ENCODE measurements around the gene ANAPC2. TPM values are rescaled to one million over a fixed set of nuclear protein-coding genes. Genes with fewer than 3 reads are reported as not detected.

ANAPC2 gene
- total RNA-seq, 4 donors from 2014 or later, result 10.2 to 12.4 (median 10.8) TPM

DNA sequence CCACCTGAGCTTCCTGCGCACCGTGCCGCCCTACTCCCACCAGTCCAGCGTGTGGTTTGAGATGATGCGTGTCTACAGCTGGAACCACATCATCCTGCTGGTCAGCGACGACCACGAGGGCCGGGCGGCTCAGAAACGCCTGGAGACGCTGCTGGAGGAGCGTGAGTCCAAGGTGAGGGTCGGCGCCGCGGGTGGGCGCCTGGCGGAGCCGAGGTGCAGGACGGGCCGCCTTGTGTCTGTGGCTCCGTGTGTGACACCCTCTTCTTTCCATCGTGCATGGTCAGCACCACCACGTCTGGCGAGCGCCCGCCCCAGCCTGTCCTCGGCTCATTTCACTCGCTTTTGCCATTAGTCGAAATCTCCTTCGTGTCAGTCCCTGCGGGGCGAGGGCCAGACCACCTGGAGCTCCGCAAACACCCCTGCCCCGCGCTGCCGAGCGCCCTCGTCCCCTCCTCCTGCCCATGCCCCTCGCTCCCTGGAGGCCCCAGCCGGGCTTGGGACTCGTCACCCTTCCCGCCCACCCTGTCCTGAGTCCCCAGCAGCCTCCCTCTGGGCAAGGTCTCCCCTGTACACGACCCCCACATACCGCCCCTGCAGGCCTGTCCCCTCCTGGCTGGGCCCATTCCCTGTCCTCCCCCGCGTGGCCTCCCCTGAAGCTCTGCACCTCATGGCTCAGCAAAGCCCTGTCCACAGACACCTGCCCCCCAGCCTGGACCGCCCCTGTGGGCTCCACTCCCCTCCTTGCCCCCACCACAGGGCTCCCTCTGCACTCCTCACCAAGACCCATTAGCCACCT is 42.4 kb downstream of the ANAPC2 start:
- TF ChIP-seq, protein P1, sequence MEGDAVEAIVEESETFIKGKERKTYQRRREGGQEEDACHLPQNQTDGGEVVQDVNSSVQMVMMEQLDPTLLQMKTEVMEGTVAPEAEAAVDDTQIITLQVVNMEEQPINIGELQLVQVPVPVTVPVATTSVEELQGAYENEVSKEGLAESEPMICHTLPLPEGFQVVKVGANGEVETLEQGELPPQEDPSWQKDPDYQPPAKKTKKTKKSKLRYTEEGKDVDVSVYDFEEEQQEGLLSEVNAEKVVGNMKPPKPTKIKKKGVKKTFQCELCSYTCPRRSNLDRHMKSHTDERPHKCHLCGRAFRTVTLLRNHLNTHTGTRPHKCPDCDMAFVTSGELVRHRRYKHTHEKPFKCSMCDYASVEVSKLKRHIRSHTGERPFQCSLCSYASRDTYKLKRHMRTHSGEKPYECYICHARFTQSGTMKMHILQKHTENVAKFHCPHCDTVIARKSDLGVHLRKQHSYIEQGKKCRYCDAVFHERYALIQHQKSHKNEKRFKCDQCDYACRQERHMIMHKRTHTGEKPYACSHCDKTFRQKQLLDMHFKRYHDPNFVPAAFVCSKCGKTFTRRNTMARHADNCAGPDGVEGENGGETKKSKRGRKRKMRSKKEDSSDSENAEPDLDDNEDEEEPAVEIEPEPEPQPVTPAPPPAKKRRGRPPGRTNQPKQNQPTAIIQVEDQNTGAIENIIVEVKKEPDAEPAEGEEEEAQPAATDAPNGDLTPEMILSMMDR (IDR thresholded peaks at IDR 0.05 in 4 of 5, conservative IDR thresholded peaks at IDR 0.05 in 1 of 5), result no peak
- no peak for TF ChIP-seq POLR2A (IDR thresholded peaks at IDR 0.05)
- H3K36me3 ChIP-seq, result no peaks in the 10 kb centered on the region
- no peaks in the 10 kb centered on the region for H3K9me3 ChIP-seq
- no peak overlapping the region for H3K4me3 ChIP-seq
- no peak for DNase-seq
- H3K27ac ChIP-seq, result no peak overlapping the region
- no peaks in the 10 kb centered on the region for H3K4me1 ChIP-seq
- no peak for ATAC-seq
- H3K27me3 ChIP-seq, result peaks cover 33 to 75% (median 54%) of the 10 kb centered on the region in 3 donors
- intact Hi-C loops (cut with DNase I; ENCODE audit: low total_unique reads) (no loop called here), in situ Hi-C loops (cut with MboI; ENCODE audit: low sequenced_read_pairs in 4 of 4) (no loop called here)

DNA sequence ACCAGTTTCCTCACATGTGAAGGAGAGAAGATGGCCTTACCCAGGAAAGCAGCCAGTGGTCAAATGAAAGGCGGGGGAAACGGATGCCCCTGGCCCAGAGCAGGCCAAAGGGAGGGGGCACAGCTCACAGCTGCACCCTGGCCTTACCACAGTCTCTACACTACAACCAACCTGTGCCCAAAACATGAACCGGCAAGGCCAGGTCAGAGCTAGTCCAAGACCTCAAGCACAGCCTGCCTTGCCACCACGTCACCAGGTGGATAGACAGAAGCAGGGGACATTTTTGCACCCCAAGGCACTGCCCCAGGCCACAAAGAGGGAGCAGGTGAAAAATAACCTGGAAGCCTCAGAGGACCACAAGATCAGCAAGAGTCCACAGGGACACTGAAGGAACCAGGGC is 44.9 kb downstream of the ANAPC2 start:
- no peak for TF ChIP-seq POLR2A (IDR thresholded peaks at IDR 0.05)
- TF ChIP-seq, protein P1 (IDR thresholded peaks at IDR 0.05 in 4 of 5, conservative IDR thresholded peaks at IDR 0.05 in 1 of 5), result no peak
- ATAC-seq (no peak), DNase-seq (no peak)
- intact Hi-C loops (cut with DNase I; ENCODE audit: low total_unique reads), result no loop called here
- no peaks in the 10 kb centered on the region for H3K36me3 ChIP-seq
- H3K4me3 ChIP-seq, result no peak overlapping the region
- peaks cover 44 to 79% (median 68%) of the 10 kb centered on the region in 3 donors for H3K27me3 ChIP-seq
- in situ Hi-C loops (cut with MboI; ENCODE audit: low sequenced_read_pairs in 4 of 4), result no loop called here
- no peaks in the 10 kb centered on the region for H3K4me1 ChIP-seq
- no peaks in the 10 kb centered on the region for H3K9me3 ChIP-seq
- H3K27ac ChIP-seq, result no peak overlapping the region

DNA sequence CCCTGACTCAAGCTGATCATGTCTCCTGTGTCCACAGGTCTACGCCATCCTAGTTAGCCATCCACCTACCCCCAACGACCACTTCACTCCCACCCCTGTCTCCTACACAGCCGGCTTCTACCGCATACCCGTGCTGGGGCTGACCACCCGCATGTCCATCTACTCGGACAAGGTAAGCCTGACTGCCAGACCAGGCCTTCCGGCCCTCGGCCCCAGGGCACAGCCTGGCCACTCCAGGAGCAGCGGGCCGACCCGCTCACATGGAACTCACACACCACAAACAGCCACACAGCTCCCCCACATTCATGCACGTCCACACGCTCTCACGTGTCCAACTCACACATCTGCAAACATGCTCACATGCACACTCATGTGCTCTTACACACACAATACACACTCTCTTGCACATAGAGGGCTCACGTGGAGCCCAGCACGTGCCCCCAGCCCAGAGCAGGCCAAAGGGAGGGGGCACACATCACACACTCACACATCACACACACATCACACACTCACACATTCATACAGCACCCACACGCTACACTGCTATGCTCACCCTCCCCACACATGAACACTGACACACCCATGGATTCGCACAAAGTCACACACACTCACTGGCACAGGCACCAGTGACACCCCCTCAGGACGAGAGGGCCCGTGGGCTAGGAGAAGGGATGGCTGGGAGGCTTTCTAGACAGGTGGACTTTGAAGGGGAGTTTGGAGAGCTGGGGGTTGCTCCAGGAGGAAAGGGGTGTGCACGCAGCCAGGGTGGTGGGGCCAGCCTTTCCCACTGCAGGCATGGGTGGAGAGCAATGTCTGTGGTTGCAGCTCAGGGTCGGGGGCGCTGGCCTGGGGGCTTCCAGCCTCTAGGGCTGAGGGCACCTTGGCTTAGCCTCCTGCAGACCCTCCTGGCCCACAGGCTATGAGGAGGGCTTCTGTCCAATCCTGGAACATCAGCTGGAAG is 46.1 kb downstream of the ANAPC2 start:
- no peak for ATAC-seq
- intact Hi-C loops (cut with DNase I; ENCODE audit: low total_unique reads) (no loop called here), in situ Hi-C loops (cut with MboI; ENCODE audit: low sequenced_read_pairs in 4 of 4) (no loop called here)
- TF ChIP-seq, protein P1 (IDR thresholded peaks at IDR 0.05 in 4 of 5, conservative IDR thresholded peaks at IDR 0.05 in 1 of 5), result no peak
- TF ChIP-seq POLR2A (IDR thresholded peaks at IDR 0.05), result no peak
- no peaks in the 10 kb centered on the region for H3K36me3 ChIP-seq
- H3K4me3 ChIP-seq, result no peak overlapping the region
- peaks cover 52 to 79% (median 70%) of the 10 kb centered on the region in 3 donors for H3K27me3 ChIP-seq
- no peaks in the 10 kb centered on the region for H3K9me3 ChIP-seq
- no peaks in the 10 kb centered on the region for H3K4me1 ChIP-seq
- no peak for DNase-seq
- no peak overlapping the region for H3K27ac ChIP-seq

DNA sequence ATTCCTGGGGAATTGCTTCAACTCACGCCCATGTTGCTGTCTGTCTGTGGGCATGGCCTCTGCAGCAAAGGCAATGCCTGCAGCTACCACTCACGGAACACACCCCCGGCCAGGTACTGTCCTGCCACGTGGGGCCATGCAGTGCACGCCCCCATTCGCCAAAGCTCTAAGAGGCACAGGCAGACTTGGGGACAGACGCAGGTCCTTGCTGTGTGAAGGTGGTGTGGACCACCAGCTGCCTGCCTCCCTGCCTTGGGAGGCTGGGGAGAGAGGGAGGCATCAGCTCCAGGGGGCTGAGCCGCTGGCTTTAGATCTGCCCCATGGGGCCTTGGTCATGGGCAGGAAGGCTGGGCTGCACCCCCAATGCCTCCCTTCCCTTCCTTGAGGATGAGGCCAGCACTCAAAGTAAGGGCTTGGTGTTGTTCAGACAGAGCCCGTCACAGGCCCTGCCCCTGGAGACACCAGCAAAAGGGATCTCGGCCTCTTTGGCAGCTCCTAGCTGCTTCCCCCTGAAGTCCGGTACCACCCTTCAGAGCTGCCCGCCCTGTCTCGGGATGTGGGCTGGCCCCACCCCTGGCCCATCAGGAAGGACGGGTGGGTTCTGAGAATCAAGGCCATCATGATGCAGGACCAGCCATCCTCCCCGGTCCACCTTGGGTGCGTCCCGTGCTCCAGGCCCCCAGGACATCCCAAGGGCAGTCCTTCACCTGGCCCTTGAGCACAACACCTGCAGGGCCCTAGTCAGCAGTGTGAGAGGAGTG is 47.1 kb downstream of the ANAPC2 start:
- Histone ChIP-seq H3K27ac (no peak overlapping the region), H3K9me3 (no peaks in the 10 kb centered on the region), H3K27me3 (peaks cover 59 to 82% (median 78%) of the 10 kb centered on the region in 3 donors), H3K4me1 (no peaks in the 10 kb centered on the region), H3K4me3 (no peak overlapping the region), H3K36me3 (no peaks in the 10 kb centered on the region)
- intact Hi-C loops (cut with DNase I; ENCODE audit: low total_unique reads), result no loop called here
- DNase-seq (no peak), ATAC-seq (no peak)
- in situ Hi-C loops (cut with MboI; ENCODE audit: low sequenced_read_pairs in 4 of 4), result no loop called here
- TF ChIP-seq POLR2A (IDR thresholded peaks at IDR 0.05), result no peak
- TF ChIP-seq, protein P1 (IDR thresholded peaks at IDR 0.05 in 4 of 5, conservative IDR thresholded peaks at IDR 0.05 in 1 of 5), result no peak

Measured in gastrocnemius medialis (tissue), 4 donors.